DLD1 (cell line): Measurements from ENCODE around the gene RUNX1.

Source experiments
- in situ Hi-C: cut with HindIII; loops from 2 replicates; pipeline ENCODE4 v1.10.0; 2017; ENCODE audit warnings: low sequenced_read_pairs

The RUNX1 gene

DNA sequence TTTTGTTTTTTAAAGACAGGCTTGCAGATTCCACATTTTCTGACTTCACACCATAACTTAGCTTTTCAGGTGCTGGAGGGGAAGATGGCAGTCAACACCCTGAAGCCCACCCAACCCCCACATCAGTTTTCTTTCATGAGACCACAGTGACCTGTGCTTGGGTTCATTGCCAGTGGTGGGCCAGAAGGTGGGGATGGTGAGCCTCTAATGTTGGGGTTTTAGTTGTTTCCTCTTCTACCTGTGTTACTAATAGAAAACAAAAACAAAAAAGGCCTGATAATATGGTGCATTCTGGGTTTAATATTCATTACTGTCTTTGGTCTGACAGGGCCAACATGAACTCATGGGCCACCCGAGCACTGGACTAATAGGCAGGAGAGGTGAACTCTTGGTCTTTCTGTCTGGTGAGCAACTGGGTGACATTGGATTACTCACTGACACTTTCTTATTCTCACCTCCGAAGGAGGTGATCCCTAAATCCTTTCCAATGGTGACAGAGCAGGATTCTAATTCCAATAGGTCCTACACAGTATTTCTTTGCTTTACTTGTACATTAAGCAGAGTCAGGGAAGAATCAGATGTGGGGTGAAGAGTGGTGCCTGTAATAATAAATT is 247.5 kb downstream of the RUNX1 start:
- in situ Hi-C loops, result no loop called here

DNA sequence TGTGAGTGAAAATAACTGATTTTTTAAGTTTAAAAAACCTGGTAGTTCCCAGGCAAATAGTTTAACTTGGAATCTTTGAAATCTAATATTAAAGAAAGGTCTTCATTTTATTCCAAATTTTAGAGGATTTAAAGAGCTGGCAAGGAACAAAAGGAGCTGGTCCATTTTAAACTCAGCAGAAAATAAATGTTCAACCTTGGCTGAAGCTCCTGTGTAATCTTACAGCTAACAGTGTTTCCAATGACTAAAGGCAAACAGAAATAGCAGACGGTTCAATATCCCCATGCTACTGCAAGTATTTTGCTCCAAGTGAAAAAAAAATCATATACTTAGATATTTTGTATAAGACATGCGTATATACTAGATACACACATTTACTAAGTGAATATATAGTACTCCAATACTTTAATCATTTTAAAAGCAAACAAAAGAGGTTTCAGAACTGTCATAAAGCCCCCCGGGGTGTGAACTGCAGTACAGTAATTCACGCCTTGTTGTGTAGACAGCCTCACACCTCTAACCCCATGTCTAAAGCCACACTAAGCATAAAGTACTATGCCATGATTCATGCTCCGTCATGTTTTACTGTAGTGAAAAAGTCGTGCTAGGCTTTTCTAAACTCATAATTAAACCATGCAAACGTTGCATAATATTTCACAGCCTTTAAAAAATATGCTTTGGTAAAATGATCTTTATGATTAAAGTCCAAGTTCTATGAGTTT is 248.1 kb downstream of the RUNX1 start:
- in situ Hi-C loops, result no loop called here

DNA sequence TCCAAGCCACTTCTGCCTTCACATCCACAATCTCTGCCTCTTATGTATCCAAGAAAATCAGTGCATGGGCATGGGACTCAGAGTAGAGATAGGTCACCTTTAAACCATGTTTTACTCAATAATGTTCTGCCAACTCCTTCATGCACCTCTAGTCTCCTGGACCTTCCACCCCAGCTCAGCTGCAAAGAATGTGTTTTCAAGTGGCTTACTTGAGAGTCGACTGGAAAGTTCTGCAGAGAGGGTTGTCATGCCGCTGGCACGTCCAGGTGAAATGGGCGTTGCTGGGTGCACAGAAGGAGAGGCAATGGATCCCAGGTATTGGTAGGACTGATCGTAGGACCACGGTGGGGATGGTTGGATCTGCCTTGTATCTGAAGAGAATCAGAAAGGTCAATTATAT is 250.0 kb downstream of the RUNX1 start:
- in situ Hi-C loops, result loop anchor here (25.0 kb wide), 1 partner anchor 88 kb away; no protein-coding TSS in a partner anchor

DNA sequence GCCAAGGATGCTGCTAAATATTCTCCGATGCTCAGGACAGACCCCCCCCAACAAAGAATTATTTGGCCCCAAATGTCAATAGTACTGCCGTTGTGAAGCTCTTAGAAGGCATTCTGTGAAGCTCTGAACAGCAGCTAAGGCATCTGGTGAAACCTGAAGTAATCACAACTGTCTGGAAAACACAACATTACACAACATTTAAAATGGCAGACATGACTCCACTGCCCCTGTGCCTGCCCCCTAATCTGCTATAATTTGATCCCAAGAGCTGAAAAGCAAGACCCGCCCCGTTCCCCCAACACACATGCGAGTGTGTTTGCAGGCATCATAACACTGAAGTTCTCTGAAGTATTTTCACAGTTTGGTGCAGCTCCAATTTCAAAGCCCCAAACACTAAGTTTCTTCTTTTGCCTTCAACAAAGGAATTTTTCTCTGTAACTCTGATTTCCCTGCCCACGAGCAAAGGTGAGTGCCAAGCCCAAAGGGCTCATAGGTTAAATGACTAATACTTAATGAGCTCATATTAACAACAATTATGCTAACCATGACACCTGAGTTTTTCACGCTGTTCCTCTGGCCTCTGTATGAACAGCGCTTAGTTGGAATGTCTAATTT is 251.1 kb downstream of the RUNX1 start:
- in situ Hi-C loops, result loop anchor here (25.0 kb wide), 1 partner anchor 89 kb away; no protein-coding TSS in a partner anchor

DNA sequence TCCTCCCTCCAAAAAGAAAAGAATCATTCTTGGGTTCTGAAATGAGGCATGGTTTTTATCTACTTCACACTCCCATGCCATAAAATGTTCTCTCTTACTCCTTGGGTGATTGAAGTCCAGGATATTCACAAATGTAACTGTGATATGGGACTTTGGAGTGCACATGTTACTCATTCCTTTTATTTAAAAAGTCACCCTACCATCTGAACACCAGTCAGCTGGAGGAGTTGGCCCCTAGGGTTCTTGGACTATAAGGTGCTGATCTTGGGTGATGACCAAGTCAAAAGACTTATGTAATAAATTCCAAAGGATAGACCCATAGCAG is 251.9 kb downstream of the RUNX1 start:
- in situ Hi-C loops, result loop anchor here (25.0 kb wide), 1 partner anchor 90 kb away; no protein-coding TSS in a partner anchor

DNA sequence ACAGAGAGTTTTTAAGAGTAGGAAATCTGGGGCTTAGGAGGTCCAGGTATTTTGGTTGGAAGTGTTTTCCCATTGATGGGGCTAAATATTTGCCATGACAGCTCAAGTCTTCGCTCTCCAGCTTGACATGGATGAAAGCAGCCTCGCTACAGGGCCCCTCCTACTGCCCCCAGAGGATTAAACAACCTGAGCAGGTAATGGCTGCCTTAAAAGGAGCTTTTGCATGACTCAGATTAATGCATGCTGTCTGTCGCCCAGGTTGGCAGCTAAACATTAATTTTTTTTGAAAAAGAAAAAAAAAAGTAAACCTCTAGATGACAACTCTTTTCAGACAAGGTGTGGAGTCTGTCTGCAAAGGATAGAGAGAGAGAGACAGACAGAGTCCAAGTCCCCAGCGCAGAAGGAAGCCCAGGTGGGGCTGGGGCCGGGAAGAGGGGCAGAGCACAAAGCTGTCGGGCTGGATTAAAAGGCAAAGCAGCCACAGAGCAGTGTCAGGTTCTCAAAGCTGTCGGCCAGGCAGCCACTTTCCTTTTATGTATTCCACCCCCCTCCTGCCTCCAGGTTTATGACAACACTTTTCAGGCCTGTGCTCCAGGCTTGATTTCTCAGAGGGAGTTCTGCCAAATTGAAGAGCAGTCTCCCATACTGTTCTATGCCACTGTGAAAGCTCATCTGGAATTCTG is 252.4 kb downstream of the RUNX1 start:
- in situ Hi-C loops, result loop anchor here (25.0 kb wide), 1 partner anchor 91 kb away; no protein-coding TSS in a partner anchor

DNA sequence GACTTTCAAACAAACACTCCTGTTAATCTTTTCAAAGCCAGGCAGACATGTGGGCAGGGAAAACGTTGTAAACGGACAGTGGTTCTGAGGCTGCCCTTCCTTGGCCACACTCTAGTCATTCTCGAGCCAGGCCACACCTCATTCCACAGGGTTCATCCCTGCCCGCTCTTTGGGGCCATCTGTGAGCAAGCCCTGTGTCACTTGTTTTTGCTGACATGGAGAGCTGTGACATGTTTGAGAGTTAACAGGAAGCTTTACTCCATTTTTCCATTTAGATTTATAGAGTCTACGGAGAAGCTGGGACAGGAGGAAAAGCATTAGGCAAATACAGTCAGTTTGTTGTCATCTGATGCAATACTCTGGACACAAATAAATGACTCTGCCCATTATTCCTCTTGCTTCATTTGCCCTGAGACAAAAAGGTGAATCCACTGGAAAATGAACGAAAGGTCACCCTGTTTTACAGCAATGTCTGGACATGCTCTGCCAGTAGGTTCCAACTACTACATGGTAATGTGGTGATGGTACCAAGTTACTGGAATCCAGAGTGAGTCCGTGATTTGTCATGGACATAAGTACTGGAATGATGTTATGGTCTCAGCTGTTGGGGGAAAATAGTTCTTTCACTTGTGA is 253.4 kb downstream of the RUNX1 start:
- in situ Hi-C loops, result loop anchor here (25.0 kb wide), 1 partner anchor 92 kb away; no protein-coding TSS in a partner anchor

DNA sequence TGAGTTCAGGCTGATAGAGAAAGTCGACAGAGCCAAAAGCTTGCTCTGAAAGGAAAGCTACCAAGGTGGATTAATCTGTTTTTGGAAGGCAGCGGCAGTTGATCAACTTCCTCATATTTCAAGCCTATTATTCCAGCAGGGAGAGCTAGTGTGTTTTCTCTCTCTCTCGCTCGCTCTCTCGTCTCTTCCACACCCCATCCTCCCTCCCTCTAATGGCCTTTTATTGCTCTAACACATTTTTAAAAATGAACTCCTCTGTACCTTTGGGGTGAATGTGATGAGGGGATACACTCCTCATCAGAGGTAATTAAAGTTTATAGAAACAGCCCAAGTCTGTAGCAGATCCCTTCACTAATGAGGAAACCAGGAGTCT is 253.9 kb downstream of the RUNX1 start:
- in situ Hi-C loops, result loop anchor here (25.0 kb wide), 1 partner anchor 92 kb away; no protein-coding TSS in a partner anchor

DNA sequence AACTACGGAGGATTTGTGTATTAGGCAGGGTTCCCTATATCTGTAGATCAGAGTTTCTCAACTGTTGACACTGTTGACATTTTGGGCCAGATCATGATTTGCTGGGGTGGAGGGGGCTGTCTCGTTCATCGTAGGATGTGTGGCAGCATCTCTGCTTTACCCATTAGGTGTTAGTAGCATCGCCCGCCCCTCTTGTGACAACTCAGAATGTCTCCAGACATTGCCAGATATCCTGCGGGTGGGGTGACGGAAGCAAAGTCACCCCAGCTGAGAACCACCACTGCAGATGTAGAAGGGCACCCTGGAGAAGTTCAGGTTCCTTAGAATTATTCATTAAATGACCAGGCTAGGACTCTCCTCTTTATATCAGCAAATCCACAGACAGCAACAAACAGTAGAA is 254.4 kb downstream of the RUNX1 start:
- in situ Hi-C loops, result loop anchor here (25.0 kb wide), 1 partner anchor 93 kb away; no protein-coding TSS in a partner anchor

DNA sequence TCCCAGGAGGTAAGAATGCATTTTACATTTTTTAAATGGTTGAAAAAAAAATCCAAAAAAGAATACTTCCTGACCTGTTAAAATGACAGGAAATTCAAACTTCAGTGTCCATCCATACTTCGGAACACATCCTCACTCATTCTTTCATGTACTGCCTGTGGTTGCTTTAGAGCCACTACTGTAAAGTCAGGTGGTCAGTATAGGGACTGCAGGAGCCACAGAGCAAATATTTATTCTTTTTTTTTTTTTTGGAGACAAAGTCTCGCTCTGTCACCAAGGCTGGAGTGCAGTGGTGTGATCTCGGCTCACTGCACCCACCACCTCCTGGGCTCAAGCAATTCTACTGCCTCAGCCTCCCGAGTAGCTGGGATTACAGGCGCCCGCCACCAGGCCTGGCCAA is 255.6 kb downstream of the RUNX1 start:
- in situ Hi-C loops, result loop anchor here (25.0 kb wide), 1 partner anchor 94 kb away; no protein-coding TSS in a partner anchor

DNA sequence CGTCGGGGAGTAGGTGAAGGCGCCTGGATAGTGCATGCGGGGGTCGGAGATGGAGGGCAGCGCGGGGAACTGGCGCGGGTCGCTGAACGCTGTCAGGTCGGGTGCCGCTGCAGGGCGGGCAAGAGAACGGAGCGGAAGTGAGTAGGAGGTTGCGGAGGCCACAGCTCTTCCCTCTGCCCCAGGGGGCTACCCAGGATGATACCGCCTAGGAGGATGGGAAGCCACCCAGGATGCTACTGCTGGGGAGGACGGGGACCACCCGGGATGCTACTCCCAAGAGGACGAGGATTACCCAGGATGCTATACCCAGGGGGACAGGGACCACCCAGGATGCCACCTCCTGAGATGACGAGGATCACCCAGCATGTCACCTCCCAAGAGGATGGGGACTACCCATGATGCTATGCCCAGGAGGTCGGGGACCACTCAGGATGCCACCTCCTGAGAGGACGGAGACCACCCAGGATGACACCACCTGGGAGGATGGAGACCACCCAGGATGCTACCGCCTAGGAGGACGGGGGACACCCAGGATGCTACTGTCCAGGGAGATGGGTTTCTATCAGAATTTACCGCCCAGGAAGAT is 256.5 kb downstream of the RUNX1 start:
- in situ Hi-C loops, result loop anchor here (25.0 kb wide), 1 partner anchor 95 kb away; no protein-coding TSS in a partner anchor

DNA sequence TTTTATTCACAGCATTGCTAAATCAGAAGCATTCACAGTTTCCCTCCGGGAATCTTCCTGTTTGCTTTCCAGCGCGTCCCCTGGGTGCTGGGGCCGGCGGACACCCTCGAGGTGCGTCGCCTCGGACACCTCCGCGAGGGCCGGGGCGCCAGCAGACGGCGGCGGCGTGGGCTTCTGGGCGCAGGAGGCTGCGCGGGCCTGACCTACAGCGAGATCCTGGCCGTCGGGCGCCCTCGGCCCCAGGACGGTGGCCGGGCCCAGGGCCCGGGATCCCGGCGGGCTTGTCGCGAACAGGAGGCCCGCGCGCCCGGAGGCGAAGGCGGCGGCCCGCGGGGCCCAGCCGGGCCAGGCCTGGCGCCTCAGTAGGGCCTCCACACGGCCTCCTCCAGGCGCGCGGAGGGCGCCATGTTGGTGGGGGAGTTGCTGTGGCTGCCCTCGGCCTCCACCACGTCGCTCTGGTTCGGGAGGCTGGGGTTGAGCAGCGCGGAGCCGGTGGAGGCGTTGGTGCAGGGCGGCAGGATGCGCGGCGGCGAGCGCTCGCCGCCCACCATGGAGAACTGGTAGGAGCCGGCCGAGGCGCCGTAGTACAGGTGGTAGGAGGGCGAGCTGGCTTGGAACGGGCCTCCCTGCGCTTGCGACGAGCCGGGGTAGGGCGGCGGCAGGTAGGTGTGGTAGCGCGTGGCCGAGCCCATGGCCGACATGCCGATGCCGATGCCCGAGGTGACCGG is 257.2 kb downstream of the RUNX1 start:
- in situ Hi-C loops, result loop anchor here (25.0 kb wide), 1 partner anchor 95 kb away; no protein-coding TSS in a partner anchor

DNA sequence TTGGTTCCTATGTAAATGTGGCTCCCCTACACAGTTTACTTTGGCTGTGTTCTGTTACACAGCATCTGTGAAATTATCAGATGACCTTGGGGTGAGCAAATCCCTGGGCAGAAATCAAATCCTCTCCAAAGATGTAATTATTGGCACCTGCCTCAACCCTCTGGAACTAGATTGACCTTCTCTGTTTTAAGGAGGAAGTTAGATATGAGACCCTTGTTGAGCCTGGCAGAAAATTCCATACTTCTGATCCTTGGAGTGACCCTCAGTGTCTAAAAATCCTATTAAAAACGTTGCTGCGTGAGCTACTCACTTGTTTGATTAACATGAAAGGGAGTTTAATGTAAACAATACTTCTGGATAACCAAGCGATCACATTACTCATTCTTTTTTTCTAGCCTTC is 258.3 kb downstream of the RUNX1 start:
- in situ Hi-C loops, result loop anchor here (25.0 kb wide), 1 partner anchor 96 kb away; no protein-coding TSS in a partner anchor

DNA sequence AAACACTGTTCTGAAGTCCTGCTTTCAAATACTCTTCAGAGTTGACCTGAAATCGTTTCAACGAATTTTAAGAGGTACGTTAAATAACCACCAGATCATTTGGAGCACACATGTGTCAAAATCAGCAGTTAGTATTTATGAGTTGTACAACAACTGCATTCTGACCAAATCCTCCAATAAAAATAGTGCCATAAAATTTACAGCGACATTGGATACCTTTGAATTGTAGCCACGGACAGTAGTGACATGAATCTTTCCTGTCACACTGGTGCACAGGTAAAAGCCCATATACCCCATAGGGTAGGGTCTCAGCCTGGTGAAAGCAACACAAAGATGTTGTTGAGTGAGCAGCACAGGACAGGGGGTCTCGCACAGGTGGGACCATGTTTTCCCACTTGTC is 258.8 kb downstream of the RUNX1 start:
- in situ Hi-C loops, result loop anchor here (25.0 kb wide), 1 partner anchor 97 kb away; no protein-coding TSS in a partner anchor

DNA sequence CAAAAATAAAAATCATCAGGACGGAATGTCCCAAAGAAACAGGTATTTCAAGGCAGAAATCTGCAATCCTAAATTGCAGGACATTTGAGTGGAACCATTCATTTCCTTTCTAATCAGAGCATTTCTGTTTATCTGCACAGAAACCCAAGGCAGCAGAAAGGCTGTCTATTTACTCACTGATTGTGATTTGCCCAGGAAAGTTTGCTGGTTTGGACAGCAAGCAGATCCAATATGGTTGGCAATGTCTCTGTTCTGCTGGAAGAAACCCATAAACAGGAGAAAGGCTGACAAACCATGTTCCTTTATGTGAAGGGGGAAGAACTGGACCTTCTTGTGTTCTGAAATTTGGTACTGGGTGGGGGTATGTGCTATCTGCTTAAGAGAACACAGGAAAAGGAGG is 260.2 kb downstream of the RUNX1 start:
- in situ Hi-C loops, result loop anchor here (25.0 kb wide), 1 partner anchor 98 kb away; no protein-coding TSS in a partner anchor

DNA sequence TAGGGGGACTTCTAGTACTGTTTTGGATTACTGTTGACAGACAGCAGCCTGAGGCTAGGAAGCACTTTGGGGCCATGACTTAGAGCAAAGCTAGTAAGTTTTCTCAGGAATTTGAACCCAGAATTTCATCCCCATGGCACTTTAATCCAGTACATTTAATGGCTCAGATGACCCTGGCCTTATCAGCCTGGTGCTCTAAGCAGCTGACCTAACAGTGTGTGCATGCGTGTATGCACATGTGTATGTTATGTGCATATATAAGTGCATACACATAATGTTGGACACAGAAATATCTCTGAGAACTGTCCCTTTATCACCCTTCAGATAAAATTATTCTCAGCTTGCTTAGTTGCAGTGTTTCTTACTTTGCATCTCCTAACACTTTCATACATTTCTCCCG is 265.3 kb downstream of the RUNX1 start:
- in situ Hi-C loops, result loop anchor here (25.0 kb wide), 1 partner anchor 103 kb away; no protein-coding TSS in a partner anchor

DNA sequence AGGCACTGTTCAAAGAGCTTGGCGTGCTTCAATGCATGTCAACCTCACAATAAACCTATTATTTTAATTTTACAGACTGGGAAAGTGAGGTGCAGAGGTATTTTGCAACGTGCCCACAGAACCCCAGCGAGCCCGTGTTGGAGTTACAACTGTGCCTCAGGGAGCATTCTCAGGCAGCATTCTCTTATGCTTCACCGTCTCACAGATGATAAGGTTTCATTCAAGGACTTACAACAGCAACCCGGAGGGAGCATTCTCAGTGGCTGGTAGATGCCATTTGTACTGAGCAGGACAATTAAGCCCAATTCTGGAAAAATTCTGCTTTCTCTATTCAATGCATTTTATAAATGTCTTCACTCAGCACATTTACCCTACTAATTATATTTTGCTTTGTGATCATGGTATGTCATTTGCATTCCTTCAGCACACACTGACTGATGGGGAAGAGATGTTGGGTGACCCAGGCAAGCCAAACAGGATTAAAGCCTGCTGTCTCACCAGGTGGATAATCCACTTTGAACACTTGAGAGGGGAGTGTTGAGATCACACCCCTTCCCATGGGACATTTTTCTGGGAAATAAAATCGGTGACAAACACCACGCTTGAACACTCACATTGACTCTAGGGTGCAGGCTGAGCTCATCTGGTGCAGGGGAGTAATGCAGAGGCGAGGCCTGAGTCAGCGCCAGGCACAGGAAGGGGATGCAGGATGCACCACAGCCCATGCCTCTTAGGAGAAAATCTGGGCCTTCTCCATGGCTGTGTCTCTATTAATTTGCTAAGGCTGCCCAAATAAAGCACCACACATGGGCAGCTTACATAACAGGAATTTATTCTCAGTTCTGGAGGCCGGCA is 266.4 kb downstream of the RUNX1 start:
- in situ Hi-C loops, result loop anchor here (25.0 kb wide), 1 partner anchor 105 kb away; no protein-coding TSS in a partner anchor

DNA sequence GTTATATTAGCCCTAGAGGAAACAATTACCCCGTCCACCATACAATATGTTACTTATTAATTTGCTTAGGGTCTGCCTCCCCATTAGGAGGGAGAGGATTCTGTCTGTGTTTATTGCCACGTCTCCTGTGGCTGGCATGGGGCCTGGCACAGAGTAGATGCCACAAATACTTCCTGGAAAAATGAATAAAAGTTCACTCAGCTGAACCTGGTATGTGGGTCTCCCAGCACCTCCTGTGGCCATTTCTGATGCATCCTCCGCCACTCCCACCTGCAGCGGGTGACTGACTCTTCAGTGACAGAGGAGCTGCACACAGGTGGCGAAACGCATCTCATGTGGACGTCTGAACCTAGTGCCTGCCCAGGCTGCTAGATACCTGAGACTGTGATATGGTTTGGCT is 267.6 kb downstream of the RUNX1 start:
- in situ Hi-C loops, result loop anchor here (25.0 kb wide), 1 partner anchor 106 kb away; no protein-coding TSS in a partner anchor
